Measurements from ENCODE around the gene TUBGCP2. TPM values are rescaled to one million over a fixed set of nuclear protein-coding genes. Genes with fewer than 3 reads are reported as not detected.

The TUBGCP2 gene
- total and polyA plus RNA-seq, 7 donors: 20.3 to 53.2 (median 33.8) TPM

DNA sequence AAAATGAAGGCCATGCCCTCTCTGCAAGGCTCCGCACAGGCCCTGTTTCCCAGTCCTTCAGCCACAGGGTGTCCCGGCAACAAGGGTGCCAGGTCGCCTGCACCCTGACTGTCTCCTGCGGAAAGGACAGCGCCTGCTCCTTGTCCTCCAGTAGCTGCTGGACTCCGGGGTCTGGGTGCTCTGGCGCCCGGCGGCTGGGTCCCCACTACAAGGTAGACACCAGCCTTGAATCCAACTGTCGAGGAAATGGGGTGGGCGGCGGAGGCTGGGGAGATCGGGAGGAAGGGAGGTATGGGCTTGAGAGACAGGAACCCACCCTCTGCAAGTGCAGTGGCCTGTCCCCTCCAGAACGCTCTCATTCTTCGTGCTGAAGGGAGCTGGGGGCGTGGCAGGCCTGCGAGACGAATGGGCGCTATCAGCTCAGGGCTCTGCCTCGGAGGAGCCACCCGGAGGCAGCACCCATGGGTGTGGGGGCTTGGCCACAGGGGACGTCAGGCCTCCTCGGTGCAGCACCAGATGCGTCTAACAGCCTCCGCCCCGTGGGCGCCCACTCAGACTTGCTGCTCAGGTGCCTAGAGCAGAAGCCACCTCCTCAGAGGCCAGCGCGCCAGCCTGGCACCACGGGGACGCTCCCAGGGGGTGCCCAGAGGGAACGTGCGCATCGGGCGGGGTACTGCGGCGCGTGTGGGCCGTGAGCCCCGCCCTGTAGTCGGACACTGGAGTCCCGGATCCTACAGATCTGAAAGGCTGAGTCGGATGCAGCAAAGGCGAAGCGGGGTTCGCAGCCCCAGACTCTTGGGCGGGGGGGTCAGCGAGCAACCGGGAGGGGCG lies 47.6 kb downstream of the TUBGCP2 start:
- WGBS, 3 donors: 17 to 26% (median 20%) methylated on average over 44 to 50 of the region's 50 CpGs
- Histone ChIP-seq H3K36me3 (ENCODE audit: insufficient read depth in 1 of 2, low read depth in 1 of 2) (no peaks in the 10 kb centered on the region), H3K4me3 (peak overlapping the region; percentile 90), H3K4me1 (peaks cover 15% of the 10 kb centered on the region), H3K27me3 (ENCODE audit: insufficient read depth in 3 of 3, low read length in 2 of 3) (no peaks in the 10 kb centered on the region), H3K27ac (peak overlapping the region; percentile 92), H3K9me3 (no peaks in the 10 kb centered on the region)
- peak; percentile 61 to 82 for DNase-seq
- intact Hi-C loops (cut with DNase I): loop anchor here in 1 of 2 donors (2.0 kb wide), 1 partner anchor 48 kb away; the partner anchor contains the start of genes TUBGCP2 and ZNF511
- peak; percentile 57 to 74 (median 64) for ATAC-seq
- TF ChIP-seq, protein P1, sequence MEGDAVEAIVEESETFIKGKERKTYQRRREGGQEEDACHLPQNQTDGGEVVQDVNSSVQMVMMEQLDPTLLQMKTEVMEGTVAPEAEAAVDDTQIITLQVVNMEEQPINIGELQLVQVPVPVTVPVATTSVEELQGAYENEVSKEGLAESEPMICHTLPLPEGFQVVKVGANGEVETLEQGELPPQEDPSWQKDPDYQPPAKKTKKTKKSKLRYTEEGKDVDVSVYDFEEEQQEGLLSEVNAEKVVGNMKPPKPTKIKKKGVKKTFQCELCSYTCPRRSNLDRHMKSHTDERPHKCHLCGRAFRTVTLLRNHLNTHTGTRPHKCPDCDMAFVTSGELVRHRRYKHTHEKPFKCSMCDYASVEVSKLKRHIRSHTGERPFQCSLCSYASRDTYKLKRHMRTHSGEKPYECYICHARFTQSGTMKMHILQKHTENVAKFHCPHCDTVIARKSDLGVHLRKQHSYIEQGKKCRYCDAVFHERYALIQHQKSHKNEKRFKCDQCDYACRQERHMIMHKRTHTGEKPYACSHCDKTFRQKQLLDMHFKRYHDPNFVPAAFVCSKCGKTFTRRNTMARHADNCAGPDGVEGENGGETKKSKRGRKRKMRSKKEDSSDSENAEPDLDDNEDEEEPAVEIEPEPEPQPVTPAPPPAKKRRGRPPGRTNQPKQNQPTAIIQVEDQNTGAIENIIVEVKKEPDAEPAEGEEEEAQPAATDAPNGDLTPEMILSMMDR (IDR thresholded peaks at IDR 0.05): no peak

DNA sequence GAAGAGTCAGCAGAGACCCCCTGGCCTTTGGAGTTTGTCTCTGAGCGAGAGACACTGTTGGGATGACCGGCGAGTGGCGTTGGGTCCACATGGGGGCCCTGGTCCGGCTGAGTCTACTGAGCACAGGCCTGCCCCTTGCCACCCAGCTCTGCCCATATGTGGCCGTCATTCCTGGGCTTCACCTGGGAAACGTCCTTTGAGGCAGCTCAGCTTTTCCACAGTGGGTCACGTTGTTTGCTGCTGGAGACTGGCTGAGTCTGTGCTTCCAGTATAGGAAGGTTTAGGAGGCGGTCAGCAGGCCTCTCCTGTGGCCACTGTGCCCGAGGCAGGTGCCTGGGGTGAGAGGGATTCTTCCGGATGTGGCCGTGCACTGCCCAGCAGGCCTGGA lies 49.1 kb downstream of the TUBGCP2 start:
- no peak for DNase-seq
- WGBS, 3 donors: 67 to 70% (median 69%) methylated on average over 11 to 12 of the region's 12 CpGs
- no peak for ATAC-seq
- intact Hi-C loops (cut with DNase I): no loop called here
- Histone ChIP-seq H3K9me3 (no peaks in the 10 kb centered on the region), H3K27me3 (ENCODE audit: insufficient read depth in 3 of 3, low read length in 2 of 3) (no peaks in the 10 kb centered on the region), H3K27ac (peak overlapping the region; percentile 46), H3K4me3 (no peak overlapping the region), H3K4me1 (peaks cover 15% of the 10 kb centered on the region), H3K36me3 (ENCODE audit: insufficient read depth in 1 of 2, low read depth in 1 of 2) (no peaks in the 10 kb centered on the region)
- TF ChIP-seq, protein P1 (IDR thresholded peaks at IDR 0.05): no peak

DNA sequence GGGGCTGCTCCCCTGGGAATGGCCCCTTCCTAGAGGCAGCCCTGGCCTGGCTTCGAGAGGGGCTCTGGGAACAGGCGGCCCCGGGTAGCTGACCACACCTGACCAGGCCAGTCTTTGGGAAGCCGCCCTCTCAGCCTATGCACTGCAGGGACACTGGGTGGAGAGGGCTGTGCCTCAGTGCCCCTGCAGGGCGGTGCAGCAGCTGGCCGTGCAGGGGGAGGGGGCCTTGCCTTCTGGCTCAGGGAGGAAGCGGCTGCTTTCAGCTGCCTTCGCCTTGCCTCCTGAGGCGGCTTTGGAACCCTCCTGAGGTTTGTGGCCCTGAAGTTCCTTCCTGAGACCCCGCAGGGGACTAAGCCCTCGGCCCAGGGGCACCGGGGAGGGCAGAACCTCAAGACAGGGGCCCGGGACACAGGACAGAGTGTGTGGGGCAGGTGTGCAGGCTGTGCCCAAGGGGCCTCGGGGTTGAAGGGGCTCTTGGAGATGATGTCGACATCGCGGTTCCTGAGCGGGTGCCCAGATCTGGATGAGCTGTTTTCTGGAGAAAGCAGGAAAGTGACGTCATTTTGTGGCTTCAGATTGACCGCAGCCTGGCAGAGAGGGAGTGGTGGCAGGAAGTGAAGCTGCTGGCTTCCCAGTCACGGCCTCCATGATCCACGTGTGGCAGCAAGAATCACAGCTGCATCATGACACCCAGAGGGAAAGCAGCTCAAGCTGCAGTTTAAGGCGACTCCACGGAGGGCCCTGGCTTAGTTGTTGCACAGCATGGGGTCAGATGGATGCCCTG lies 49.7 kb downstream of the TUBGCP2 start:
- Histone ChIP-seq H3K9me3 (no peaks in the 10 kb centered on the region), H3K4me3 (no peak overlapping the region), H3K4me1 (peaks cover 15% of the 10 kb centered on the region), H3K36me3 (ENCODE audit: insufficient read depth in 1 of 2, low read depth in 1 of 2) (no peaks in the 10 kb centered on the region), H3K27me3 (ENCODE audit: insufficient read depth in 3 of 3, low read length in 2 of 3) (no peaks in the 10 kb centered on the region), H3K27ac (peak overlapping the region; percentile 46)
- intact Hi-C loops (cut with DNase I): no loop called here
- 43 to 52% (median 44%) methylated on average over 21 to 24 of the region's 24 CpGs for WGBS, 3 donors
- DNase-seq (peak; percentile 88 to 91), ATAC-seq (peak; percentile 10 to 48 (median 27))
- TF ChIP-seq, protein P1 (IDR thresholded peaks at IDR 0.05): no peak

DNA sequence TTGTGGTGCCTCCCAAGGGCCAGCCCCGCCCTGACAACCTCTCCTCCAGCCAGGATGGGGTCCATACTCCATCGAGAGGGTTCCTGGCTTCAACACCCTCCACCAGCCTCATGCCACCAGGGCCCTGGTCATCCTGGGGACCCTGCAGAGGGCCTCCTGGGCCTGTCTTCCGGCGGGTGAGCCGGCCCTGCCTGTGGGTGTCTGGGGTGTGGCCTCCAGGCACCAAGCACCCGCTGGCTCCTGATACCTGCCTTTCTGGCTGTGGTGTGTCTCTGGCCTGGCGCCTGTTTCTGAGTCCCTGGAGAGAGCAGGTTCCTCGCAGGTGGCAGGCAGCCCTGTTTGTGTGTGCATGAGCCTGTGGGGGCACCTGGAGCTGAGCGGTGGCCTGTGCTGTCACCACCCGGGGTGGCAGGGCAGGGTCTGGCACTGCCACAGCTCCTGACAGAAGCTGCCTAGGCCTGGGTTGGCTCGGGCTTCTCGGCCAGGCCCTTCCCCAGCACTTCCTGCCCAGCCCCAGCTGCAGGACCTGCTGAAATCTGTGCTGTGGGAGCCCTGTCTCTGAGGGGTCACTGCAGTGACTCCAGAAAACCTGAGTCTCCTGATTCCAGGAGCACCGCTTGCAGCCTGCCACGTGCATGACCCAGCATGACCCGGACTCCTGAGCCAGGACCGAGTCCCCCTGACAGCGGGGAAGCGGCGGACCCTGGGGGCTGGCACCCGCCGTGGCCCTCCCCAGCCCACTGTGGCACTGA lies 50.4 kb downstream of the TUBGCP2 start:
- Histone ChIP-seq H3K9me3 (no peaks in the 10 kb centered on the region), H3K4me1 (peaks cover 15% of the 10 kb centered on the region), H3K36me3 (ENCODE audit: insufficient read depth in 1 of 2, low read depth in 1 of 2) (no peaks in the 10 kb centered on the region), H3K27ac (peak overlapping the region; percentile 46), H3K27me3 (ENCODE audit: insufficient read depth in 3 of 3, low read length in 2 of 3) (no peaks in the 10 kb centered on the region), H3K4me3 (peak overlapping the region; percentile 47)
- no peak for ATAC-seq
- intact Hi-C loops (cut with DNase I): no loop called here
- 67 to 70% (median 67%) methylated on average over 18 to 21 of the region's 21 CpGs for WGBS, 3 donors
- TF ChIP-seq, protein P1 (IDR thresholded peaks at IDR 0.05): no peak
- DNase-seq: no peak

Data from psoas muscle (tissue), 8 donors.